HG03103 (cell line): Measurements from ENCODE around the gene GPR107.

Experiments
- ATAC-seq: cut with Tn5 transposase; IDR thresholded peaks from one replicate; pipeline ENCODE4 v1.9.1; 2021; ENCODE audit warnings: low read depth; ENCODE audit not compliant: unreplicated experiment

Gene GPR107

DNA sequence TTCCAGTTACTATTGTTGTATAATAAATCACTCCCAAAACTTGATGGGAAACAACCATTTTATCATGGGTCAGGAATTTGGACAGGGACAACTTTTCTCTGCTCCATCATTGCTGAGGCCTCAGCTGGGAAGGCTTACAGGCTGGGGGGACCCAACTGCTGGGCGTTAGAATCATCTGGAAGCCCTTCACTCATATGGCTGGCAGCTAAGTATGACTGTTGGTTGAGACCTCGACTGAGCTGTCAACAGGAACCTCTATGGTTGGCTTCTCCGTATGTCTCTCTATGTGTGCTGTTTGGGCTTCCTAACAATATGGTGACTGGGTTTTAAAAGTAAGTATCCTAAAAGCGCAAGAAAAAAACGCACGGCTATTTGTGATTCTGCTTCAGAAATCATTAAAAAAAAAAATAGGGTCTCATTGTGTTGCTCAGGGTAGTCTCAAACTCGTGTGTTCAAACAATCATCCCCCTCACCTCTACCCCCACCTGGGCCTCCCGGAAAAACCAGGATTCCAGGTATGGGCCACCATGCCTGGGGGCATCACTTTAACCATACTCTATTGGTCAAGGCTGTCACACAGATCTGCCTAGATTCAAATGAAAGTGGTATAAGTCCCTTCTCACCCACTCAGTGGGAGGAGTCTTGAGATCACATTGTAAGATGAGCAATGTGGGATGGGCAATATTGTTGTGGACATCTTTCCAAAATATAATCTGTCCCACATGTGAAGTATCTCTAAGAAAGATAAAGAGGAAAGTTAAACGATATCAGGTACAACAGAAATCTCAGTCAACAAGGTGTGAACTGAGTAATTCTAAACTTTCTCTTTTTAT is 26.0 kb upstream of the GPR107 start:
- no peak for ATAC-seq

DNA sequence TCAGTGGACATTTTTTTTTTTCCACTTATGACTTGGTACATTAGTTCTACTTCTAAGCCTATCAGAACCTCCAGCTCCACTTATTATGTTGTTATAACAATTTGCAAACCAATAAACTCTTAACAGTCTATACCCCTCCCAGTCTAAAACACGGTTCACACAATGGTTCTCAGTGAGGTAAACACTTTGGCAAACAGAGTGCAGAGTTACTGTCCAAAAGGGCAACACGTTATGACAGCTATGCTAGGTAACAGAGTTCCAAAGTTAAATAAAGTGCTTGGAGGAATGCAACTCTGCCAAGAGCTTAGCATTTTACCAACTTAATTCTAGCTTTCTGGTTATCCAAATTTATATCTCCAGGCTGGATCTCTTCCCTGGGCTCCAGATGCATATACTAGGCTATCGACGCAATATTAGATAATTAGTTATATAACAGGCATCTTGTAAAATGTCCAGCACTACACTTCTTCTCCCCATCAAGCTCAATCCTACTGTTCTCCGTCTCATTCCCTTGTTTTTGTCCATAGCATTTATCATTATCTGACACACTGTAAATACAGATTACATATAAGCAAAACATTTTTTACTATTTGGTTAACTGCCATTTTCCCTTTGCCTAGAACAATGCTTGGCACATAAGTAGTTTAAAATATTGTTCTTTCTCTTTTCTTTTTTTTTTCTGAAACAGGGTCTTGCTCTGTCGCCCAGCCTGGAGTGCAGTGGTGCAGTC is 25.0 kb upstream of the GPR107 start:
- ATAC-seq, result no peak

DNA sequence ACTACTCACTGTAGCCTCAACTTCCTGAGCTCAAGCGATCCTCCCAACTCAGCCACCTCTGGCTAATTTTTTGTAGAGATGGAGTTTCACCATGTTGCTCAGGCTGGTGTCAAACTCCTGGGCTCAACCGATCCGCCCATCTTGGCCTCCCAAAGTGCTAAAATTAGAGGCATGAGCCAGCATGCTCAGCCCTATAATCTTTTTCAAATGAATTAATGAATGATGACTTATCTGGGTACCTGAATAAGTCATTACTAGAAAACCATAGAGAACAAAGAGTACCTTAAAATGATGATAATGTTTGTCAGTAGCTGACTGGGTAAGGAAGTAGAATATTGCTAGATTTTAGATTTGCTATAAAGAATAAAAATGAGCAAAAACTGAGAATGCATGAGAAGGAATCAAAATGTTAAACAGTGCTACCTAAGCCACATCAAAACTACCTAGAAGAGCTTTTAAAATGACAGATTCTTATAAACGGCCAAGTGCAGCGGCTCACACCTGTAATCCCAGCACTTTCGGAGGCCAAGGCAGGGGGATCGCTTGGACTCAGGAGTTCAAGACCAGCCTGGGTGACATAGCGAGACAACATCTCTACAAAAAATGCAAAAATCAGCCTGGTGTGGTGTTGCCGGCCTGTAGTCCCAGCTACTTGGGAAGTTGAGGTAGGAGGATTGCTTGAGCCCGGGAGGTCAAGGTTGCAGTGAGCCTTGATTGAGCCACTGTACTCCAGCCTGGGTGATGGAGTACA is 24.3 kb upstream of the GPR107 start:
- ATAC-seq, result no peak

DNA sequence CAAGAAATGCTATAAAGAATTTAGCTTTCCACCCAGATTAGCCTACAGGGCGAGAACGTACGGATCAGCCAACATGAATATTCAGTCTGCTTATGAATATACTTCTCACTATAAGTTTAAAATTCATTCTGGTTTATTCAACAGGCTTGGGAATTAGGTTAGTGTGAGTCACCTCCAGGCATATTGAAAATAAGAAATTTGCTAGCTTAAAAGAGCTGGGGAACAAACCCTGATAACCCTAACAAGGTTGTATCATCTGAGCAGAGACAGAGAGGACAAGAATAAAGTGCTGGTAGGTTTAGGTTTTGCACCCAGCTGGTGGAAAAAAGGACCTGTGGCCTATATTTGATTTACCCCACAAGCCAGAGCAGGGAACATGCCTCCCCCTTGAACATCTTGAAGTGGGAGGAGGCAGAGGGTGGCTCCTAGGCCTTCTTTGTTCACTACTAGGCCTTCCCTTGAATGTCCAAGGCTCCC is 23.0 kb upstream of the GPR107 start:
- ATAC-seq, result no peak

DNA sequence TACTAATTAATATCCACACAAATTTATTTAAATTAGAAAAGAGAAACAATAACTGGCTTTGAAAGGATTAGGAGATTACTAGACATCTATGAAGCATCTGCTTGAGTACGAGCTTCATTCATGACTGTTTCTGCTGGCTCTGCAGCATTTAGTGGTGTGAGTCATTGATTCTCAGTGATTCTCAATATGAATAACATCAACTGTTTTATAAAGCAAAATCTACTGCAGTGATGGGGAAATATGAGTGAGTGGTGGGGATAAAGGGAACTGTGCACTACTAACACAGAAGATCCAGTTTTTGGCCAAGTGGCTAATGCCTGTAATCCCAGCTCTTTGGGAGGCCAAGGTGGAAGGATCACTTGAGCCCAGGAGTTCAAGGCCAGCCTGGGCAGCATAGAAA is 19.1 kb upstream of the GPR107 start:
- ATAC-seq, result no peak

DNA sequence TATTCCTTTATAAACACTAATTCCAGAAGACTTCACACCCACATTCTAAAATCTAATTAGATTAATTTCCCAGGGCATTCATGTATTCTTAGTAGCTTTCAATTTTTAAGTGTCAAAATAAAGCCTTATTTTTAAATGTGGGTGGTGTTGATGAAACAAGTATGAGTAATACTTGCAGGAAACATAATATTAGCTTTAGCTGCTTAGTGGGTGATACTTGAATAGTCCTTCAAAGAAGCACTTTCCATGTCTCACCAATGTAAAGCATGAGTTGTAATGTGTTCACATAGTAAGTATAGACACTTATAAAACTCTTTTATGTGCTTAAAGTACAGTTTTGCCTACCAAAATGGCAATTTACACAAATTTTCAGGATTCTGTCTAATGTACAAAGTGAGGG is 17.6 kb upstream of the GPR107 start:
- no peak for ATAC-seq

DNA sequence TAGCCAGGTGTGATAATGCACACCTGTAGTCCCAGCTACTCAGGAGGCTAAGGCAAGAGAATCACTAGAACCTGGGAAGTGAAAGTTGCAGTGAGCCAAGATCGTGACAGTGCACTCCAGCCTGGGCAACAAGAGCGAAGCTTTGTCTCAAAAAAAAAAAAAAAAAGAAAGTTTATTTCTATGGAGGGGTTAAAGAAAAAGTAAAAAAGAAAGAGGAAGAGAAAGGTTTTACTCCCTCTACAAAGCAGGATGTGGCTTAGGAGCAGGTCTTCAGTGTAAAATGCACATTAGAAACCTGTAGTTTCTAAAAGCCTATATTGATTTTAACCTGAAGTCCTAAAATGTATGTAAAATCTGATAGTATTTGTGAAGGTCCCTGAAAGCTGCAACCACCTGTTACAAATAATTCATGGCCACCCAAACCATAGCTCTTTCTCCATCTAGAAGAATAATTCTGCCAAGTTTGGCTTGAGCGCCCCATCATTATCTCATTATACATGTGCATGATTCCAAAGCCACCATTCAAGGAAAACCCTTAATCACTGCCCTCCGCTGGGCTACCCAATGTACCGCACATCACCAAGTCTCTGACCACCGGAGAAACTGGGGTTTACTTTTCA is 14.1 kb upstream of the GPR107 start:
- no peak for ATAC-seq

DNA sequence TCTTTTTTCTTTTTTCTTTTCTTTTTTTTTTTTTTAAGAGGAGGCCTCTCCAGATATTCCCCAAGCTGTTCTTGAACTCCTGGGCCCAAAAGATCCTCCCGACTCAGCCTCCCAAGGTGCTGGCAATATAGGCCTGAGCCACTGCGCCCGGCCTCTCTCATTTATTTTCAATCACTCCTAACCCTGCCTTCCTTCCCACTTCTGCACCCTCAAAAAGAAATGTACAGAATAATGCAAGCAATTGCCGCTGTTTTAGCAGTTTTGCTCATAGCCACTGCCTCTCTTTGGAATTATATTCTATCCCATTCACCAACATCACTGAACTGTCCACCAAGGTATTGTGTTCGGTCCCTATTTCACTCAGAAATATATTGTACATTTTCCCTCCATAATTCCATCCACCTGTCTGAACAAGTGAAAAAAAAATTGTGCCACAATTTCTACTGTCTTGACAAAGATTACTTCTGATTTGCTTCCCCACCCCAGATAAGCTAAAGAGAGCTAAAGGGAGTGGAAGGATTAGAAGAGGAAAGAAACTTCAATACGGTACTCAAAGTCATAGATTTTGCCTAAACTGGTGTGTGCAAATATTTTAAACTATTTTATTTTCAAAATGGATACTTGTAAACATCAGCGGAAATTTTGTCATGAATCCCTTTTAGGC is 12.6 kb upstream of the GPR107 start:
- ATAC-seq, result no peak

DNA sequence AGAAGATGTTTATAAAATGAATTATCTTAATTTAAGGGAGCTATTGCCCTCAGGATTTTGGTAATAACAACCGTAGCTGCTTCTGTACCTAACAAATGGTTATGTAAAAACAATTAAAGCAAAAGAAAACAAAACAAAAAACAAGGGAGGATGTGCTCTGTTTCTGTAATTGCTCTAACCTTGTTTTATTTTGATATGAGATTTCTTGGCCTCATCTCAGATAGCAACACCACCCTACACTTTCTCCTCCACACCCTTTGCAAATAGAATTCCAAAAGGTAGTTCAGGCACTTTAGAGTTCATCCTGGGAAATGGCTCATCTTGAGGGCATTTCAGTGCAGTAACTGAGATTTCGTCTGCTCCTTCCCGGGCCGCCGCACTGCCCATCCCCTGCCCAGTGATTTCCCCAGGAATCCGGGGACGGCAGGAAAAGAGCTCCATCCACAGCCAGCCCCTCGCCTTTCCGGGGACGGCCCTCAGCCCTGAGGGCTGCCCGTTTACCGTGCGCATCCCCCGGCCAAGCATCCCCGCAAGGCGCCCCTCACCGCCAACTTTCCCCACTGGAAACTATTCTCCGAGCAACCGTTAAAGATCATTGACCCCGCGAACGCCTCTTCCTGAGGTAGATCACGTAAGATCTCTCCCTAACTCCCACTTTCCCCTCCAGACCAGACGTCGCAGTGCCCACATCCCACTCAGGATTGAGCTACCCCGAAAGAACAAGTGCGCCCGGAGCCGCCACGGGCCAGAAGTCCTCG is 11.9 kb upstream of the GPR107 start:
- ATAC-seq, result no peak

DNA sequence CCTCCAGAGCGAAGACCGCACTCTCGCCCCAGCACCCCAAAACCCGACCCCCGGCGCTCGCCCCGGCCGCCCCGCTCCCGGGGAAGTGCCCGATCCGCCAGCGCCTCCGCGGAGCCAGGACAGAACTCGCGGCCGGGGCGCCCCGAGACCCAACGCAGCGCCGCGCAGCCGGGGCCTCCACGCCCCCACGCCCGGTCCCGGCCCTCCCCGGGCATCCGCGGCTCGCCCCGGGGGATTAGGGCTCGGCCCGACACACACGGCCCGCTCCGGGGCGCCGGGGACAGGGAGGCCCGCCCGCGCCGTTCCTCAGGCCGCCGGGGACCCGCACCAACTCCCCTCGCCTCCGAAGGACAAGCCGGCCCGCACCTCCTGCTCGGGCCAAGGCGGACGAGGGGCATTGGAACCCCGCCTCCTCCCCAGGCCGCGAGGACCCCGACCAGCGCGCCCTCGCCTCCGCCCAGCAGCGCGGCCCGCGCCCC is 11.3 kb upstream of the GPR107 start:
- ATAC-seq, result no peak

DNA sequence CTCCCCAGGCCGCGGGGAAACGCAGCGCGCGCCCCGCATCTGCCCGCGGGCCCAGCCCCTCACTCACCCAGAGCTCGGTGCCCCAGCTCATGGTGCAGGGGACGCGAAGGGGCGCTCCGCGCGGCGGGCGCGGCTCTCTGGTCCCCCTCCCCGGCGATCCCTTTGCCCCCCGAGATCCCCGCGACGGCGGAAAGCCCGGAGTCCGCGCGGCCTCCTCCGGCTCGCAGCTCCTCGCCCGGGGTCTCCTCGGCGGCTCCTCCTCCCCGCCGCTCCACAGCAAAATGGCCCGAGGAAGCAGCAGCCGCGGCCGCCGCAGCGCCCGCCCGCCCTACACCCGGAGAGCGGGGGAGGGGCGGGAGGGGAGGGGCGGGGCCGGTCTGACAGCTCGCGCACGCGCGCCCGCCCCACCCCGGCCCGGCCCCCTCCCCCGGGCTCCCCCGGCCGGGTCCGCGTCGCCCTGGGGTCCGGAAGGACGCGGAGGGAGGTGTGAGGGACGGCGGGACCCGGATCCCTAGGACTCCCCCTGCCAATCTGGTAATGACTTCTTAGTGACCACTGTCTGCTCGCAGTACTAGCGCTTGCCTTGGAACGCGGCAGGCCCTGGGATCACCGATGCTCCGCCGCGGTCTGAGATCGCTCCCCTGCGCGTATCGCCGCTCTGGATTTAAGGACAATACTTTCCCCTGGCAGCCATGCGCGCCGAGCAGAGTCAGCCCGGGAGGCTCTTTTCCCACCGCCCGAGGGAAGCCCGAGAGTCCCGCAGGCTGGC is 10.6 kb upstream of the GPR107 start, which contains the start of gene FNBP1:
Gene FNBP1 (minus strand): TSS at position 305 of the 769 bp plus-strand sequence. CDS start 214 bp downstream, at position 91.
- ATAC-seq, result no peak

DNA sequence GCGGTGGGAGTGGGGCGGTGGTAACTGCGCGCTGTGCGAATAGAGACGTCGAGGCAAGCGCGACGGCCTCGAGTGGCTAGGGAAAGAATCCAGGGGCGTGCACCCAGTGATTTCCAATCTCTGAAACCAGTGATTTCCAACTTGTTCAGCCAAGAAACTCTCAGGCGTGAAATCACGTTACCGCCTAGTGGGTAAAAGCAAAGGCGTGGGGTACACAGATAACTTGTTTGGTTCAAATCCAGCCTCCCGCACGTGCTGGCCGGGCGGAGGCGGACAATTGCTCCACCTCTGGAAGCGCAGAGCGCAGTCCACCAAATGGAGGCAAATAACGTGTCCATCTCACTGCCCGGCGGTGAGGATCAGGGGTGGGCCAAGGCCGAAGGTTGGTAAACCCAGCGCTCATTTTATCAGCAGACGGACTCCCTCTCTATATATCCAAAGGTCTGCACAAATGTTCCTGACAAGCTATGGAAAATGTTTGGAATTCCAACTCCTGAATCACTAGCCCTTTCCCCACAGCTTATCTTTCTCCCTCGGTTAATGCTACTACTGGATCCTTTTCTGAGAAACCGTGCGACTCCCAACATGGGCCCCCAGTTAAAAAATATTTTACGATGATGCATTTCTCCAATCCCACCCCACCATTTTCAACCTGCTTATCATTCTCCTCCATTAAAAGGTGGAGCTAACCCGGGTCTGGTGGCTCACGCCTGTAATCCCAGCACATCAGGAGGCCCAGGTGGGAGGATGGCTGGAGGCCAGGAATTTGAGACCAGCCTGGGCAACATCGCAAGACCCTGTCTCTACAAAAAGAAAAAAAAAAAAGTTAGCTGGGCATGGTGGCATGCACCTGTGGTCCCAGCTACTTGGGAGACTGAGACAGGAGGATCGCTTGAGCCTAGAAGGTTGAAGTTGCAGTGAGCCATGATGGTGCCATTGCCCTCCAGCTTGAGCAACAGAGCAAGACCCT is 9.8 kb upstream of the GPR107 start:
- ATAC-seq, result no peak

DNA sequence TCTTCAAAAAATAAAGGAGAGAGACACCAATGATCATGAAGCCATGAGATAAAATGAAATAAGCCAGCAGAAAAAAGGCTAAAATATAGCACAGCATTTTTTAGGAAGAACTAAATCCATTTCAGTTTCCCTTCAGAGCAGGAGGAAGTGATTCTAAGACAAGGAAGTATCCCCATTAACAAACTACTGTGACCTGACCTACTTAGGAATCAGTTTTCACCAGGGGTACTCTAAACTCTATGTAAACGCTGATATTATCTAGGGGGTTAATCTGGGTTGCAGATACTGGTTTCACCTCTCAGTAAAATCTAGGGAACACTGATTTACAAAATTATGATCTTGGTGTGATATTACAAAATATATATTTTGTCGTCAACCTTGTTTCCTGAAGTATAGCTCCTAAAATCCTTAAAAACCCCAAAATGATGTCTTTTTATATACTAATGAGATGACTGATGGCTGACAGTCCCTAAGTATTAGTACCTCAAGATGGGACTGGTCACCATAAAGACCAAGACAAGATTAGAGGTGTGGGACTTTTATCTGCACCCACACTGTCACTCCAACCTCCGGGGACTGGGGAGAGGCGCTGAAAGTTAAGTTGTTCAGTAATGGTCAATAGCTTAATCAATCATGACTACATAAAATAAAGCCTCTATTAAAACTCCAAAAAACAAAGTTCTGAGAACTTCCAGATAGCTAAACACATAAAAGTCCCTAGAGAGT is 7.8 kb upstream of the GPR107 start:
- ATAC-seq, result no peak

DNA sequence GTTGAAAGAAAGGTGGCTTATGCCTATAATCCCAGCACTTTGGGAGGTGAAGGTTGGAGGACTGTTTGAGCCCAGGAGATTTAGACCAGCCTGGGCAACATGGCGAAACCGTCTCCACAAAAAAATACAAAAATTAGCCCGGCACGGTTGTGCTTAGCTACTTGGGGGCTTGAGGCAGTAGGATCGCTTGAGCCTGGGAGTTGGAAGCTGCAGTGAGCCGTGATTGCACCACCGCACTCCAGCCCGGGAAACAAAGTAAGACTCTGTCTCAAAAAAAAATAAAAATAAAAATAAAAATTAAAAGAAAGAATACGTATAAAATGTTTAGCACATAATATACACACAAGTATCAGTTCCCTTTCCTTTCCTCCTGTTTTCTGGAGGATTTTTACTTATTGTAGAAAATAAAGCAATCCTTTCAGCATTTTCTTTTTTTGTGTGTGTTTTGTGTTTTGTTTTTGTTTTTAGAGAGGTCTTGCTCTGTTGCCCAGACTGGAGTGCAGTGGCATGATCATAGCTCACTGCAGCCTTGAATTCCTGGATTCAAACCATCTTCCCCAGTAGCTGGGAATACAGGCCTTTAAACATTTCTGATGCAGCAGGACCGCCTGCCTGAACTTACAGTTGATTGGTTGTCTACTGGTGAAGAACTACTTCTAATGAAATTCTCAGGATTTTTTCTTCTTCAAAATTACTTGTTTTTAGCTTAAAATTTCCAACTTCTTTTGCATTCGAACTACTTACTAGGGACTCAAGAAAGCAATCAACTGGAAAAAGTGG is 4.1 kb upstream of the GPR107 start:
- no peak for ATAC-seq

DNA sequence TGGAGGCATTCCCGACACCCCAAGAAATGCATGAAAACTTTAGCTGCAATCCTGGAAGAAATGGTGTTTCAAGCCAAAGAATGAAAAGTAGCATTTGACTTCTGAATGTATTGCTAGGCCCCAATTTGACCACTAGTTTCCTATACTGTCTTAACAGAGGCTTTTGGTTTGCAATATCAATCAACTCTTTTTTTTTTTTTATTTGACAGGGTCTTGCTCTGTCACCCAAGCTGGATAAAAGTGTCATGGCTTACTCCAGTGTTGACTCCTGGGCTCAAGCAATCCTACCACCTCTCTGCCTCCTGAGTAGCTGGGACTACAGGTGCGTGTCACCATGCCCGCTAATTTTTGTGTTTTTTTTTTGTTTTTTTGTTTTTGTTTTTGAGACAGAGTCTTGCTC is 3.2 kb upstream of the GPR107 start:
- ATAC-seq, result no peak

DNA sequence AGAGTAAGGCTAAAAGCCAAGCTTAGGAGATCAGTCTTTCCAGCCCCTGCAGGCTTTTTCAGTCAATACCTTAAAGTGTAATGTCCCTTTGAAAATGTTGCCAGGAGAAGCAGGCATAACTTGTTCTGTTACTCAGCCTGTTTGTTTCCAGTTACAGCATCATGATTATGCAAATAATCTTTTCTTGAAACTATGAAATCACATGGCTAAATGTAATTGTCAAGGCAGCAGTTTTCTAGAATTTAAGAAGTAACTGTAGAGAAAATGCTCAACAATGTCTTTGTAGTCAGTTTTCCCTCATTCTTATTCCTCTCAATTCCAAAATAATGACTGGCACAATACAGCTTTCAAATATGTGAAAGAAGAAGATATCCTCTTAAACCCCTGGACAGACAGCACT is 1.9 kb upstream of the GPR107 start:
- ATAC-seq, result no peak
